Stimulated activated naive B cell treated with anti-CD40 and anti-IgM and Interleukin-4, amounts not matched to agents 10 μg/mL and 1 μg/mL and 100 μg/mL, for 72 hours (primary cell): ENCODE data around the gene SYT7.

Experiments used
- ATAC-seq, 2 donors: fragments of 150-1000 bp; cut with Tn5 transposase; replicated peaks; 2 replicates each; pipeline ENCODE4 v1.10.0; 2021; ENCODE audit warnings: moderate library complexity in 1 of 2
- DNase-seq: peaks from one replicate; pipeline ENCODE4 v3.0.0; 2021
- H3K27ac Mint-ChIP-seq: one replicate; pipeline ENCODE4 v1.8.0; 2022; ENCODE audit warnings: mild to moderate bottlenecking, mixed read lengths
- H3K27me3 Mint-ChIP-seq, 2 donors: one replicate each; pipeline ENCODE4 v1.8.0; 2022; ENCODE audit warnings: mixed read lengths in 2 of 2
- H3K36me3 Mint-ChIP-seq, 2 donors: one replicate each; pipeline ENCODE4 v1.8.0; 2022; ENCODE audit warnings: mixed read lengths in 2 of 2, mild to moderate bottlenecking in 1 of 2
- H3K4me1 Mint-ChIP-seq, 2 donors: one replicate each; pipeline ENCODE4 v1.8.0; 2022; ENCODE audit warnings: mixed read lengths in 2 of 2, mild to moderate bottlenecking in 1 of 2
- H3K4me3 Mint-ChIP-seq, 2 donors: one replicate each; pipeline ENCODE4 v1.8.0; 2022; ENCODE audit warnings: mild to moderate bottlenecking in 2 of 2, mixed read lengths in 2 of 2, moderate library complexity in 1 of 2
- H3K9me3 Mint-ChIP-seq, 2 donors: one replicate each; pipeline ENCODE4 v1.8.0; 2022; ENCODE audit warnings: mixed read lengths in 2 of 2, mild to moderate bottlenecking in 1 of 2

Gene SYT7

DNA sequence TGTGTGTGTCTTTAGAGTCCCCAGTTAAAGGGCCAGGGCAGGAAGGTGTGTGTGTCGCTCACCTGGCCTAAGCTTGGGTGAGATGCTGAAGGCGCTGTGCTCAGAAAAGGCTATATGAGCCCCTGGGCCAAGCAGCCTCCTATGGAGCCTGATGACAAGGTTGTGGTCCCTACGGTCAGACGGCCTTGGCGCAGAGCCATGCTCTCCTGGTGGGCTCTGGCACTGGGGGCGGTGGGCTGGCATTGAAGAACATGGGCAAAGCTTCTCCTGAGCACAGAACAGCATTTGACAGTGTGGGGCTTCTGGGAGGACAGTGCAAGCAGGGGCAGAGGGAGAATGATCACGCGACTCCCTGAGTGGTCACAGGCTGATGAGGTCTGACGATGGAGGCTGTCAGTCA, 83.0 kb downstream of the SYT7 start:
- Mint-ChIP-seq H3K27ac (no peak overlapping the region), H3K4me3 (no peak overlapping the region), H3K9me3 (no peaks in the 10 kb centered on the region), H3K36me3 (no peaks in the 10 kb centered on the region), H3K4me1 (no peaks in the 10 kb centered on the region), H3K27me3 (peaks cover 0 to 9% of the 10 kb centered on the region in 2 donors)
- ATAC-seq (no peak), DNase-seq (no peak)

DNA sequence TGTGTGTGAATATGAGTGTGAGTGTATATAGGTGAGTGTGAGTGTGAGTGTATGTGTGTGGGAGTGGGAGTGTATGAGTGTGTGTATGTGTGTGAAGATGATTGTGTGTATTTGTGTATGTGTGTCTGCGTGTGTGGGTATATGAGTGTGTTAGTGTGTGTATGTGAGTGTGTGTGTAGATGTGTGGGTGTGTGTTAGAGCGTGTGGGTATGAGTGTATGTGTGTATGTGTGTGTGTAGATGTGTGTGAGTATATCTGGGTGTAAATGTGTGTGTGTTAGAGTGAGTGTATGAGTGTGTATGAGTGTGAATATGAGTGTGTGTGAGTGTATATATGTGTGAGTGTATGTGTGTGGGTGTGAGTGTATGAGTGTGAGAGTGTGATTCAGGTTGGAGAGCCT, 83.4 kb downstream of the SYT7 start:
- ATAC-seq (no peak), DNase-seq (no peak)
- Mint-ChIP-seq H3K4me1 (no peaks in the 10 kb centered on the region), H3K27ac (no peak overlapping the region), H3K9me3 (no peaks in the 10 kb centered on the region), H3K4me3 (no peak overlapping the region), H3K36me3 (no peaks in the 10 kb centered on the region), H3K27me3 (peaks cover 0 to 5% of the 10 kb centered on the region in 2 donors)

DNA sequence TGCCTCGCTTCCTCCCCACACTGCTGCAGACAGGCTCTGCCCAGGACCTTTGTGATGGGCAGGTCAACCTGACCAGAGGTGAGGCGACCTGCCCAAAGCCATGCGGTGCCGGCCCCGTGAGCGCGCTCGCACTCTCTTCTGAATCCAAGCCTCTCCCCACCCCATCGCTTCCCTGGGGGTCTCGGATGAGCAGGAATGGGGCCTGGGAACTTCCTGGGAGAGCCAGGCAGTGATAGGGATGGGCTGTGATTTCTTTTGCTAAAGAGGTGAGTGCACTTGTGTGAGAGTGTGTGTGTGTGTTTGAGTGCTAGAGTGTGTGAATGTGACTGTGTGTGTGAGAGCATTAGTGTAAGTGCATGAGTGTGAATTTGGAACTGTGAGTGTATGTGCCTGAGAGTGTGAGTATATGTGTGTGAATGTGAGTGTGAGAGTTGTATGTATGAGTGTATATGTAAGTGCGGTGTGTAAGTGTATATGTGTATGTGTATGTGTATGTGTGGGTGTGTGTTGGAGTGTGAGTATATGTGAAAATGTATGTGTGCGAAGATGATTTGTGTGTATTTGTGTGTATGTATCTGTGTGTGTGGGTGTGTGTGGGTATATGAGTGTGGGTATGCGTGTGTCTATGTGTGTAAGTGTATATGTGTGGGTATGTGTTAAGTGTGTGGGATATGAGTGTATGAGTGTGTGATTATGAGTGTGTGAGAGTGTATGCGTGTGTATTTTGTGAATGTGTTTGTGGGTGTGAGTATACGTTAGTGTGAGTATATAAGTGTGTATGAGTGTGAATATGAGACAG, 84.1 kb downstream of the SYT7 start:
- Mint-ChIP-seq H3K27me3 (peaks cover 0 to 5% of the 10 kb centered on the region in 2 donors), H3K9me3 (no peaks in the 10 kb centered on the region), H3K4me3 (no peak overlapping the region), H3K36me3 (no peaks in the 10 kb centered on the region), H3K27ac (no peak overlapping the region), H3K4me1 (no peaks in the 10 kb centered on the region)
- DNase-seq: no peak
- no peak for ATAC-seq

DNA sequence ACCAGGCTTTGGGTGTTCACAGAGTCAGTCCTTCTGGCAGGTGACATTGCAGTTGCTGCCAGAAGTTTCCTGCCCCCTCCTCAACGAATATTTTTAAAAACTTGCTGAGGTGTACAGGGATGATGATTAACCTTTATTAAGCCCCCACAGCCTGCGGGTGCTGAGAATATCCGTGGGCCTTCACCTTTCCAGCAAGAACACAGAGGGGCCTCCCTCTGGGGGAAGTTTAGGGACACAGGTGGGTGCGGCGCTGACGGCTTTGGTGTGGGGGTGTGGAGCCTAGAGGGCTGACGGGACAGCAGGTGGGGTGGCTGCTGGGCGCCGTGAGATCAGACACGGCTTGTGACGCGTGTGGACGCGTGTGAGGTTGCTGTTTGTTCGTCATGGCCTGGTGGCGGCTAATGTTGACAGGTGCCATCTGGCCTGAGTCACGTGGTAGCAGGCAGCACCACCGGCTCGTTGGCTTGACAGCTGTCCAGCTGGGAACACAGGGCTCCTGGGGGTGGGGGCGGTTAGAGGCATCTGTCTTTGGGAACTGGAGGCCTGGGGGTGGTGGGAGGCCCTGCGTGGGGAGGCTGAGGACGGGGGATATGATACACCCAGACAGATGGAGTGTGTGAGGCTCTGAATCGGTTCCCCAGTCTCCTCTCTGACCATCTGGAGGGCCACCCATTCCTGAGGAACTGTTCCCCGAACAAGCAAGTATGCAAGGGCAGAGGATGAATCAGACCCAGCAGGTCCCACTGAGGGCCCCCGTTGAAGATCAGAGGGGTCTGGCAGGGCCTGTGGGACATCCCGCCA, 84.9 kb downstream of the SYT7 start:
- ATAC-seq (no peak), DNase-seq (no peak)
- Mint-ChIP-seq H3K9me3 (no peaks in the 10 kb centered on the region), H3K4me1 (no peaks in the 10 kb centered on the region), H3K4me3 (no peak overlapping the region), H3K36me3 (no peaks in the 10 kb centered on the region), H3K27me3 (peaks cover 0 to 6% of the 10 kb centered on the region in 2 donors), H3K27ac (no peak overlapping the region)

DNA sequence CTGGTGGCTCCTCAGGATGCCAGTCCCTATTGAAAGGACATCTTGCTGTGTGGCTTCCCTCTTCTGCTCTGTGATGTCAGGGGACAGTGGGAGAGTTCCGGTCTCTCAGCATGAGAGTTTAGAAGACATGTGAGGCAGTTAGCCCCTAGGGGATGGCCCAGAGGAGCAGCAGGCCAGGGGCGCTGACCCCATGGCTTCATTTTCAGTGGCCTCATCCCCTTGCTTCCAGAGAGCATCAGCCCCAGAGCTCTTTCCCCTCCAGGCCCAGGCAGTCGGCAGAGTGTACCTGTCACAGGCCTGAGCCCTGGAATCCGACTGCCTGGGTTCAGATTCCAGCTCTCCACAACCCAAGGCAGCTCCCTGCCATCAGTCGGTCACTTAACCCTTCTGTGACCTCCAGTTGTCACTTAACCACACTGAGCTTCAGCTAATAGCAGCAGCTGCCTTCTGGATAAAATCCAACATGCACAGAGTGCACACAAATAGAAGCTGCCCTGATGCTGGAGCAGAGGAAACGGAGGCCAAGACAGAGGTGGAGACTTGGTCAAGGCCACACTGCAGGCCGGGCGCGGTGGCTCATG, 86.4 kb downstream of the SYT7 start:
- H3K4me3 Mint-ChIP-seq: no peak overlapping the region
- no peak for ATAC-seq
- no peak overlapping the region for H3K27ac Mint-ChIP-seq

DNA sequence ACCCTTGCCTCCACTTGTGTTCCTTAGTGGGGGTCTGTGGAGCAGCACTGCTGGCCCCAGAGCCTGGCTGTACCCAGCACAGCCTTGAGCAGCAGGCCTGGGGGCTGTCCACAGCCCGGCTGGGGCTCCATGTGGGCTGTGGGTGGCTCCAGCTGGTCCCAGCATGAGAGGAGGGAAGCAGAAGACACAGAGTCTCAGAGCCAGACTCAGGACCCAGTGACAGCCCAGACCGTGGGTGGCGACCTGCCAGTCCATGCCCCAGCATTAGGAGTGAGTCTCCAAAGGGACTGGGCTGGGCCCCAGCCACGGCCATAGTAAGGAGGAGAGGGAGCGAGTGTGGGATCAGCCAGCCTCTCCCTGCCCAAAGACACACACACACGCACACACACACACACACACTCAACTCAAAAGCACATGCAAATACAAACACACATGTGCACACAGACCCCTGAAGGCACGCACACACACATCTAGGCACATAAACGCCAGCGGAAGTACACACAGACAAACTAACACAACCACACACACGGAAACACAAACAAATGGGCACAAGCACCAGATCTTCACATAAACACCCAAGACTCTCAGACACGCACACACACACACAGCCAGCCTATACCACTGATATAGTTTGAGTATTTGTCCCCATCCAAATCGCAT, 89.0 kb downstream of the SYT7 start:
- no peak for ATAC-seq
- Mint-ChIP-seq H3K9me3 (no peaks in the 10 kb centered on the region), H3K27ac (no peak overlapping the region), H3K4me1 (no peaks in the 10 kb centered on the region), H3K4me3 (no peak overlapping the region), H3K36me3 (peaks cover 6 to 8% of the 10 kb centered on the region in 2 donors), H3K27me3 (peaks cover 0 to 6% of the 10 kb centered on the region in 2 donors)
- no peak for DNase-seq

More for the DNA sequence above, 86.4 kb downstream of the SYT7 start:
- no peak for DNase-seq
- H3K27me3 Mint-ChIP-seq: peaks cover 0 to 6% of the 10 kb centered on the region in 2 donors
- H3K9me3 Mint-ChIP-seq: no peaks in the 10 kb centered on the region
- no peaks in the 10 kb centered on the region for H3K36me3 Mint-ChIP-seq
- H3K4me1 Mint-ChIP-seq: no peaks in the 10 kb centered on the region

DNA sequence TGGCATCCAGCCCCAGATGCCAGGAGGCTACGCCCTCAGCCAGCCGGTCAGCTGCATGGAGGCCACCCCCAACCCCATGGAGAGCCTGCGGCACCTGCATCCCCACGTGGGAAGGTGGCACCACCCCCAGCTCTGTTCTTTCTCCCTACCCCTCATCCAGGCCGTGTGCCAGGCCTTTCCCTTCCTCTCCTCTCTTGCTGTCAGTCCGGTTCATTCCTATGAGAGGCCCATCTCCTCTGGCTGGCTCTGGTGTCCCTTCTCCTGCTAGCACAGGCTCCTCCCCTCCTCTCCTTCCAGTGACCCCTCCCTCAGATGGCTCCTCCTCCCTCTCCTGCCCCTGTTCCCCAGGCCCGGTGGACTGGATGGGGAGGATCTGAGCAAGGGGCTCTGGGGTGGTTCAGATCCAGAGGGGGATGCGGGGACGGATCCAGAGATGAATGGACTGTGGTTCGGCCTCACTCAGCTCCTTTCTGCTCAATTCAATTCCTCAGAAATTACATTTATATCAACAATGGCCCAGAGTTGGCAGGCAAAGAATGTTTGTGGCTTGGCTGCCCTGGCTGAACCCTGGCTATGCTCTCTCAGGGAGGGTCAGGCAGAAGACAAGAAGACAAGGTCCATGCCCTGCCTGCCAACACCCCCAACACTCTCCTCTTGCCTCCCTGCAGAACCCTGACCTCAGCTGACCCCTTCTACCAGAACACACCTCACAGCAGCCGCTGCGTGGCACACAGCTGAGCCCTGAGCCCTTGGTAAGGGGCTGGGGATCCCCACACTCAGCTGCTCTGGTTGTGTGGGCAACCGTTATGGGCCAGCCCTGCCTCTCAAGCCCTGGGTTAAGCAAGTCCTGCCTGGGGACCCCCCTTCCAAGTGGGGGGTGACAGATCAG, 90.8 kb downstream of the SYT7 start:
- peaks cover 0 to 6% of the 10 kb centered on the region in 2 donors for H3K27me3 Mint-ChIP-seq
- H3K27ac Mint-ChIP-seq: no peak overlapping the region
- DNase-seq (no peak), ATAC-seq (no peak)
- H3K4me3 Mint-ChIP-seq: no peak overlapping the region
- peaks cover 11 to 12% of the 10 kb centered on the region in 2 donors for H3K36me3 Mint-ChIP-seq
- no peaks in the 10 kb centered on the region for H3K9me3 Mint-ChIP-seq
- H3K4me1 Mint-ChIP-seq: no peaks in the 10 kb centered on the region

DNA sequence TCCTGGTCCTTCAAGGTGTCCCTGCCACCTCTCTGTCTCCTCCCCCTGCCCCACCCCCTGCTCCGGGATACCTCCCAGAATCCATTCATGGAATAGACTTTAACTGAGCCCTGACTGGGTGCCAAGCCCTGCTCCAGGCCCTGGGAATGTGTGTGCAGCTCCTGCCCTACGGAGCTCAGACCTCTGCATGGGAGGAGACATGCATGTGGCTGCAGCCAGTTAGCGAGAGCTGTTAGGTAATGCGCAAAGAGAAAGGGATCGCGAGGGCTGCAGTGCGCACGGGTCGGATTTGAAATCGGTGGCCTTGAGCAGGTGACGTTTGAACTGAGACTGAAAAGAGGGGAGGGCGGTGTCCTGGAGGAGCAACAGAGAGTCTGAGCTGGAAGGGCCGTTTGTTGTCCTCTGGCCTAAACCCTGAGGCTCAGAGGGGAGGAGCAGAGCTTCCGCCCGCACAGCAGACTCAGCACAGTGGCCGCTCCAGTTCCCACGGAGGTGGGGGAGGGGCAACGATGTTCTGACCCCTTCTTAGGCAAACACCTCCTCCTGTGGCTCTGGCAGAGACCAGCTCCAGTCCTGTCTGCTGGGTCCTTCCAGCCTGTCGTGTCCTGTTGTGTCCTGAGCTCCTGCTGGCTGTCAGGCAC, 92.1 kb downstream of the SYT7 start:
- H3K27ac Mint-ChIP-seq: no peak overlapping the region
- no peak for DNase-seq
- ATAC-seq: no peak
- peaks cover 0 to 6% of the 10 kb centered on the region in 2 donors for H3K27me3 Mint-ChIP-seq
- no peaks in the 10 kb centered on the region for H3K9me3 Mint-ChIP-seq
- H3K36me3 Mint-ChIP-seq: peaks cover 11 to 12% of the 10 kb centered on the region in 2 donors
- H3K4me3 Mint-ChIP-seq: no peak overlapping the region
- H3K4me1 Mint-ChIP-seq: no peaks in the 10 kb centered on the region

DNA sequence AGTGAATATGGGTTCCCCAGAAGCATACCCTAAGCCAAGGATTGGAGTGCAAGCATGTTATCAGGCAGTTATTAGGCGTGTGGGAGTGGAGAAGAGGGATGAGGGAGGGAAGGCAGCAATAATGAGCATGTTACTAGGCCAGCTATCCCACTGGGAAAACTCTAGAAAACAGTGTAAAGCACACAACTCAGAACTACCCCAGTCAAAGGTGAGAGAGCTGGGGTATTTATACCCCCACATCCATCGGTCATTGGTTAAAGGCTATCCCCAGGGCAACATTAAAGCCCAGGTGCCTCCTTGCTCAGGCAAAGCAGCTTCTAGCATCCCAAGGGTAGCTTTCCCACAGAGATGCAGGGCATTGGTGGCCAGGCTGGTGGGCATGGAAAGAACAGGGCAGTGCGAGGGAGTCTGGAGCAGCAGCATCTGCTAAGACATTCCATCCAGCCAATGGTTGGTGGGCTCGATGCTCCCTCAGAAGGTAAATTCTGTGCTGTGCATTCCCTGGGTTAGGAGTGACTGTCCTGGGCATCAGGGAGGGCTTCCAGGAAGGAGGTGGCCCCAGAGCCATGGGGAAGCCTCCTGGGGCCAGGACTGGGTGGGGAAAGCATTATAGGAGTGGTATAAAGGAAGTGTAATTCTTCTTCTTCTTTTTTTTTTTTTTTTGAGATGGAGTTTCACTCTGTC, 93.4 kb downstream of the SYT7 start:
- peaks cover 10 to 17% of the 10 kb centered on the region in 2 donors for H3K27me3 Mint-ChIP-seq
- H3K4me3 Mint-ChIP-seq: no peak overlapping the region

DNA sequence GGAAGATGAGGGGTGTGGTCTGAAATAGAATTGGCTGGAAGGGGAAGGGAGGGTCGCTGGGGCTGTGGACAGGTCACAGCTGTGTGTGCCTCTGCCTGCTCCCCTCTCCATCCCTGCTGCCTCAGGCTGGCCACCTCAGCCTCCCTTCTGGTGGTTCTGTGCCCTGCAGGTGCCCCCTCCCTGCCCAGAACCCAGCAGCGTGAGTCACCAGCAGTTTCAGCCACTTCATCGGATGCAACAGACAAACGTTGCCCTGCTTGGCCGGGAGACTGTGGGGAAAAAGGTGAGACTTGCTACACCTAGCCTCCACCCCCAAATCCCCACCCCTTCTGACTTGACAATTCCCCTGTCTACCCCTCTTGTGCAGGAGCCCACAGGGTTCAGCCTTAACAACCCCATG, 94.1 kb downstream of the SYT7 start:
- peaks cover 10 to 19% of the 10 kb centered on the region in 2 donors for H3K27me3 Mint-ChIP-seq
- DNase-seq: no peak
- H3K4me3 Mint-ChIP-seq: no peak overlapping the region
- no peaks in the 10 kb centered on the region for H3K4me1 Mint-ChIP-seq
- peaks cover 11 to 12% of the 10 kb centered on the region in 2 donors for H3K36me3 Mint-ChIP-seq
- H3K9me3 Mint-ChIP-seq: no peaks in the 10 kb centered on the region
- ATAC-seq: no peak
- no peak overlapping the region for H3K27ac Mint-ChIP-seq

More for the DNA sequence above, 93.4 kb downstream of the SYT7 start:
- Mint-ChIP-seq H3K36me3 (peaks cover 11 to 12% of the 10 kb centered on the region in 2 donors), H3K9me3 (no peaks in the 10 kb centered on the region), H3K4me1 (no peaks in the 10 kb centered on the region), H3K27ac (no peak overlapping the region)
- ATAC-seq: no peak
- no peak for DNase-seq

DNA sequence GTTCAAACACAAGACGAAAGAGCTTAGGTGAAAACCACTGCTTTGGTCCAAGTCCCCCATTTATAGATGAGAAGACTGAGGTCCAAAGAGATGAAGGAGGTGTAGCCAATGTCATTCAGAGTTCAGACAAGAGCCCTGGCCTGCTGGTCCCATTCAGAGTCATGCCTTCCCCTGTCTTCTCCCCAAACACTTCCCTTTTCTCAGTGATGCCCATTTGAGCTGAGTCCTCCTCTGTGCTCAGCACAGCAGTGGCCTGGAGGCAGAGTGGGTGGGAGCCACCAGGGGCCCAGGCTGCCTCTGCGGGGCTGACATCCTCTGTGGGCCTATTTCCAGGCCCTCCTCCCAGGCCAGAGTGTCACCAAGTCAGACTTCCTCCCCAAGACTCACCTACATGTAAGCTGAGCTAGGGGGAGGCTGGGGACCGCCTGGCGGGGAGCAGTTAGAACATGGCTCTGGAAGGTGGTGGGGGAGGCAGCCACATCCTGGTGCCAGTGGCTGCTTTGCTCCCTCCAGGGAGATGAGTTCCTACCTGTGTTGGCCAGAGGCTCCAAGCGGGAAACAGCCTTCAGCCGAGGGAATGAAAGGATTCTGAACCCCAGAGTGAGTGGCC, 94.8 kb downstream of the SYT7 start:
- H3K4me1 Mint-ChIP-seq: peaks cover 0 to 2% of the 10 kb centered on the region in 2 donors
- H3K36me3 Mint-ChIP-seq: peaks cover 11 to 12% of the 10 kb centered on the region in 2 donors
- no peak for ATAC-seq
- H3K27me3 Mint-ChIP-seq: peaks cover 14 to 24% of the 10 kb centered on the region in 2 donors
- DNase-seq: no peak
- H3K9me3 Mint-ChIP-seq: no peaks in the 10 kb centered on the region
- H3K27ac Mint-ChIP-seq: no peak overlapping the region
- H3K4me3 Mint-ChIP-seq: no peak overlapping the region

DNA sequence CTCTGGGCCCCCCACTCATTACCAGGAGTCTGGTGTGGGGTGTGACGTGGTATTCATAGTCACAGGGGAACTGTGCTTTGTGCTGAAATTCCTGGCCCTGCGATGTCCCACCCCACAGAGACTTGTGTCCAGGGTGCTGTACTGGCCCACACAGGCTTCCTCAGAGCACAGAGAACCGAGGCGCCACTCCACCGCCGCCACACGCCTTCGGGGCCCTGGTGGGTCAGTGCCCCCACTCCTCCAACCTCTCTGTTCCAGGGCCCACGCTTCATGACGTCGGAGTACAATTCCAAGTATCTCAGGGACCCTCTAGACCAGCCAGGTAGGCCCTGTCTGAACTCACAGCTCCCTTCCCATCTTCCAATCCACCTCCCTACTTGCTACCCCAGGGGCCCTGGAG, 95.8 kb downstream of the SYT7 start:
- no peak for ATAC-seq
- no peaks in the 10 kb centered on the region for H3K9me3 Mint-ChIP-seq
- no peak for DNase-seq
- H3K4me3 Mint-ChIP-seq: no peak overlapping the region
- peaks cover 17 to 32% of the 10 kb centered on the region in 2 donors for H3K27me3 Mint-ChIP-seq
- peaks cover 11 to 12% of the 10 kb centered on the region in 2 donors for H3K36me3 Mint-ChIP-seq
- H3K27ac Mint-ChIP-seq: no peak overlapping the region
- H3K4me1 Mint-ChIP-seq: peaks cover 0 to 5% of the 10 kb centered on the region in 2 donors
